Fibroblast of skin of left biceps (primary cell): ENCODE measurements around the gene ACTRT2.

Experiments used
- DNase-seq, 2 experiments: peaks; one replicate each; pipeline ENCODE4 v3.0.0-alpha.2; 2013; ENCODE audit warnings: low read depth in 2 of 2

Gene ACTRT2

GRCh38 chr1:3002349-3003038 lies 18.8 kb upstream of the ACTRT2 start:
- DNase-seq, result no peak

- no peak for DNase-seq
Observed at GRCh38 chr1:3003039-3003940, 18.0 kb upstream of the ACTRT2 start.

- DNase-seq, result no peak
Observed at GRCh38 chr1:3003941-3004270, 17.4 kb upstream of the ACTRT2 start.

GRCh38 chr1:3004285-3005205 lies 16.7 kb upstream of the ACTRT2 start:
- no peak for DNase-seq

- no peak for DNase-seq
Observed at GRCh38 chr1:3005771-3006170, 15.5 kb upstream of the ACTRT2 start.

GRCh38 chr1:3007298-3008147 lies 13.7 kb upstream of the ACTRT2 start:
- DNase-seq, result no peak

- DNase-seq, result no peak
Observed at GRCh38 chr1:3009021-3009420, 12.2 kb upstream of the ACTRT2 start.

- no peak for DNase-seq
Observed at GRCh38 chr1:3009556-3009955, 11.7 kb upstream of the ACTRT2 start.

- no peak for DNase-seq
Observed at GRCh38 chr1:3011127-3011526, 10.1 kb upstream of the ACTRT2 start.

- no peak for DNase-seq
Observed at GRCh38 chr1:3011631-3012455, 9.4 kb upstream of the ACTRT2 start.

GRCh38 chr1:3012456-3013291 lies 8.6 kb upstream of the ACTRT2 start:
- DNase-seq, result no peak

- DNase-seq, result no peak
Observed at GRCh38 chr1:3013371-3014049, 7.8 kb upstream of the ACTRT2 start.

GRCh38 chr1:3014050-3014440 lies 7.2 kb upstream of the ACTRT2 start:
- no peak for DNase-seq

GRCh38 chr1:3014443-3015268 lies 6.6 kb upstream of the ACTRT2 start:
- no peak for DNase-seq

- DNase-seq, result no peak
Observed at GRCh38 chr1:3015269-3015635, 6.0 kb upstream of the ACTRT2 start.

GRCh38 chr1:3015744-3016143 lies 5.5 kb upstream of the ACTRT2 start:
- DNase-seq, result no peak

- no peak for DNase-seq
Observed at GRCh38 chr1:3016641-3017439, 4.4 kb upstream of the ACTRT2 start.
